KBM-7 (cell line): ENCODE results near the gene EPS8.

Experiments used
- DNase-seq: peaks from one replicate; pipeline ENCODE4 v3.0.0-alpha.2; 2015
- in situ Hi-C: fragments of 300-500 bp; cut with MboI; formaldehyde crosslinking; loops from 2 replicates; pipeline ENCODE4 v1.14.3; 2020; ENCODE audit warnings: low sequenced_read_pairs, low pct_unique_long_range_greater_than_20kb, mixed read lengths

Gene EPS8

DNA sequence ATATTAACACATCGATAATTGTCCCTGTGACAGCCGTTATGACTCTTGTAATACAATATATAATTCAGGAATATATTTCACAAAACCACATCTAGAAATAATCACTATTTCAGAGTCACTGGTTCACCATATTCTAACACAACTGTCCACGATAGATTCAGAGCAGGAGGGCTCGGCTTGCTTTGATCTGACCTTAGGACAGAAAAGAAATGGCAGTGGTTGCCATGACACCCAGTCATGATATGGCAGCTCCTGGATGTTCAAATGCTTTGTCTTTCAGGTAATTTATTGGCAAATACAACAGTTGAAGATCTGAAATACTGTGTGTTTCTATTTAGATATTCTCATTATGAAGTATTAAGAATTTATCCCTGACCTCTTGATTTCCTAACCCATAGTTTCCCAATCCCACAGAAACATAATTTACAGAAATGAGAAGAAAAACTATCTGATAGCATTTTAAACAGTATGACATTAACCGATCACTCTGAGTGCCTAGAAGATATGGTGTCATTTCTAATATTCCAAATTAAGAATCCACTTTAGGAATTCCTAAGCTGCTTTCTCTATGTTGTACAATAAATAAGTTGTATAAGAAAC, 116.4 kb downstream of the EPS8 start:
- in situ Hi-C loops = no loop called here
- no peak for DNase-seq

DNA sequence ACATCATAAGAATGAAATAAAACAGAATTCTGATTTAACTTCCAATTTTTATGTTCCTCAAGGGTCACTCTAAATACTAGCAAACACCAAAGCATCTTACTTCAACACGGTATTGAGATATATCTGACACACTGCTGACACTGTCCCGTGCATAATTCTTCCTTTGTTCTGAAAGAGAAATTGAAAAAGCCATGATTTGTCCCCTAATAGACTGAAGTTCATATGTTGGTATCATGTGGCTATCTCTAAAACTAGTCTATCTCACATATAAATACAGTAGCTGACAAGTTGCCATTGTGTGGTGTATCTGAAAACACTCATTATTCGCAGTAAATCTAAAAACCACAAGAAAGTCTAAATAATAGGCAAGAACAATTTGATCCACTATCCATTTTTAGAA, 118.4 kb downstream of the EPS8 start:
- DNase-seq = no peak
- in situ Hi-C loops = no loop called here

GRCh38 chr12:15669256-15669948, 119.8 kb downstream of the EPS8 start:
- in situ Hi-C loops = no loop called here
- DNase-seq = no peak

DNA sequence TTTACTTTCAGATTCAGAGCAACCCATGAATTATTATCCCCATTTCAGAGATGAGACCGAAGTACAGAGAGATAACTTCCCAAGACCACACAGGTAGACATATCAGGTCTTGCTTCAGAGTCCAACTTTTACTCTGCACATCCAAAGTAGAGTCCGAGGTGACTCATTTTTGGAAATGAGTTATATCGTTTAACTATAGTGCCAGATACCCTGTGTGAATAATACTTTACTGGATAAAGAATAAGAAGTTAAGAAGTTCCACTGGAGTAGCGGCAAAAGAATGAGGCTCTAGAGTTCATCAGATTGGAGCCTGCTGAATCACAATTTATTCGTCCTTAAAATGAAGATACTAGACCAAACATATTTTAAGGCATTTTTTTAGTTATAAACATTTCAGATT, 124.7 kb downstream of the EPS8 start:
- DNase-seq = no peak
- in situ Hi-C loops = no loop called here

DNA sequence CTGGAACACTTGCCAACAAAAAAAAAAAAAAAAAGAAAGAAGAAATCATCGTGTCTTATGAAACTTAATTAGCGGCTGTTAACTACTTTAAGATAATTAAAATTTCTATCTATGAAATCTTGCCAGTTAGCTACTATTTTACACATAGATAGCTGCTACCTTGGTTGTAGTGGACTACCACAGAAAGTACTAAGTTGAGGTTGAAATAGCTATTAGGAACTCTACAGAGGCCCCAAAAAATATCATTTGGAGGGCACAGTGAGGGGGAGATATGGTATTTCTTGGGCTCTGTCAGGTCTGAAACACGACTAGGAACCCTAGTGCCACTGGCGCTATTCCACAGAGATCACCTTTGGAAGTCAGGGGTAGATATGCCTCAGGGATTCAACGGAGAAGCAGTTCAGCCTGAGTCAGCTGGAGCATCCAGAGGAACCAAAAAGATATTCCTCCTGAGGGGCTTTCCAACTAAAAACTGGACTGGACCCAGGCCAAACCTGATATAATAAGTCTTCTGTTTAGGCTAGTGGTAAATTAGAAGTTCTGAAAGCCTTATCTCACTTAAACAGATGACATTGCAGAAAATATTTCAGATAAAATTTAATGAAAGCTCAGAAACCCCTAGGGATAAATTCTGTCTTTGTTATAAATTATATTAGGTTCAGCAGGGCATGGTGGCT, 126.1 kb downstream of the EPS8 start:
- no peak for DNase-seq
- in situ Hi-C loops = no loop called here

DNA sequence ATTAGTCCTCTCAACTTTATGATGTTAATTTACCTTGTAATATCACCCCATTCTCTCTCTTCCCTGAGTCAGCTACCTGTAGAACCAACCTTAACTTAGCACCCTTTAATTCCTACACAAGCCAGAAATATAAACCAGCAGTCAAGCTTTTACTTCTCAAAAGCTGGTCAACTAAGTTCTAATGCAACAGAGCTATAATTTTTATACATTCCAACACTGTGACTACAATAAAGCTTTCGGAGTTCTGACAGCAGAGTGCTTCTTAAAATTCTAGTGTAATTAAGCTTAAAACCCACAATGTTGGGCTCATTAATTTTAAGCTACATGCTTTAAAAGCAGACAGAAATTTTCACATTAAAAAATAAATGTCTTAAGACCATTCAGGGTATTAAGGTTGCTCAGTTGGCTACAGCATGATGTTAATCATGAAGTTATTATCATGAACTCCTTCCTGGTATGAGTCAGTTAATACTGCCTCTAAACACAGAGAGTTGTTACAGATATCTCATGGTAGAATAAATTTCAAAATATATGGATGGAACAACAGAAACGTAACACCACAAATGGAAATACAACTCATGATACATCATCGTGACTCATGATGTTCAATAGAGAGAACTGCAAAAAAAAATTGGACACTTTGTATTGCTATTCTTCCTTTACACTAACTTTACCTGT, 126.7 kb downstream of the EPS8 start:
- no peak for DNase-seq
- in situ Hi-C loops = no loop called here

DNA sequence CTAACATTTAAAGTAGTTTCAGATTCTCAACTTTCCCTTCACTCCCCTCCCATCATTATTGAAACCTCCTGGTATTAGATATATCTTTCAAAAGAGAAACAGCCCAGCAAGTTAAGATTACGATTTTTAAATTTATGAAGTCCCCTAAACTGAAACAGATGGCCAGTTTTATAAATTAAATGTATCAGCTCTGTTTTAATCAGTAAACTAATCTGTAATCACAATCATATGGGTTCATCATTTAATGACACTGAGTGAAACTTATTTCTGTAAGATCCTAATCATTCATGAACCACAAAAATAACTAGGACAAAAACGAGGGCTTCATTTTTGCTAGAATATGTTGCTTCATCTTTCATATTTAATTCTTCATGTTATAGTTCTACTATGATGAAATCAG, 137.8 kb downstream of the EPS8 start:
- DNase-seq = no peak
- in situ Hi-C loops = no loop called here

- in situ Hi-C loops = no loop called here
- DNase-seq = peak; percentile 19
Observed at GRCh38 chr12:15650399-15651128, 138.6 kb downstream of the EPS8 start.

- in situ Hi-C loops = no loop called here
Observed at GRCh38 chr12:15649347-15649746, 139.8 kb downstream of the EPS8 start.

GRCh38 chr12:15648558-15648957, 140.6 kb downstream of the EPS8 start:
- DNase-seq = no peak

More at GRCh38 chr12:15649347-15649746, 139.8 kb downstream of the EPS8 start:
- no peak for DNase-seq

DNA sequence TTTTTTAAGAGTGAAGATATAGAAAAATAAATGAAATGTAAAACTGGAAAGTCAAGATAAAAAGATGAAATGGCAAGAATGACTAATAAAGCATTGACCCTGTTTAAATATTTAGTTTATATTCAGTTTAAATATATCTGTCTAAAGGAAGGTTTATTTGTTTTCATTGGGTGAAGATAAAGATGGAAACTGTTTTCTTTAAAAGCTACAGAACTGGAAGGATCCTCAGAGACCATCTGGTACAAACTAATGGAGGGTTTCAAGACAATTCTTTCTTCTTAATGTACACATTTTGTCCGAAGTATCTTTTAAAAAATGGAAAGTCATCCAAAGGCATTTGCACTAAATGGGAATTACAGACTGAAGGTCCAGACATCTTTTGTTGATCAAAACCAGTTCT, 142.6 kb downstream of the EPS8 start:
- DNase-seq = no peak
- in situ Hi-C loops = no loop called here

More at GRCh38 chr12:15648558-15648957, 140.6 kb downstream of the EPS8 start:
- in situ Hi-C loops = no loop called here

- DNase-seq = no peak
- in situ Hi-C loops = no loop called here
Observed at GRCh38 chr12:15644700-15645099, 144.5 kb downstream of the EPS8 start.

DNA sequence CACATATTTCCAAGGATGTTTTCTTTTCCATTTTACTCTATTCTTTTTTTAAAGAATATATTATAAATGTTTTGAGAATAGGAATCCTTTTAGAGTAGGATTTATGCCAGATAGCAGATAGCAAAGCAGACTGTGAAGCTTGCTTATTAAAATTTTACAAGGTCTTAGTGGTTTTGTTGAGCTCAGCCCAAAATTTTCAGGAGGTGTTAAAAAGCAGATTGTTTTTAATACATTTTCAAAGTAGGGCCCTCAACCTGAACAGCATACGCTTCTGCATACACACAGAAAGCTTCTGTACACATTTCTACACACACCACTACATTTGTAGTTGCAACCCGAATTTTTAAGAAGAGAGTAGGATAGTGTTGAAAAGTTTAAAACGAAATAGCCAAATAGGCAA, 151.0 kb downstream of the EPS8 start:
- in situ Hi-C loops = no loop called here
- no peak for DNase-seq

DNA sequence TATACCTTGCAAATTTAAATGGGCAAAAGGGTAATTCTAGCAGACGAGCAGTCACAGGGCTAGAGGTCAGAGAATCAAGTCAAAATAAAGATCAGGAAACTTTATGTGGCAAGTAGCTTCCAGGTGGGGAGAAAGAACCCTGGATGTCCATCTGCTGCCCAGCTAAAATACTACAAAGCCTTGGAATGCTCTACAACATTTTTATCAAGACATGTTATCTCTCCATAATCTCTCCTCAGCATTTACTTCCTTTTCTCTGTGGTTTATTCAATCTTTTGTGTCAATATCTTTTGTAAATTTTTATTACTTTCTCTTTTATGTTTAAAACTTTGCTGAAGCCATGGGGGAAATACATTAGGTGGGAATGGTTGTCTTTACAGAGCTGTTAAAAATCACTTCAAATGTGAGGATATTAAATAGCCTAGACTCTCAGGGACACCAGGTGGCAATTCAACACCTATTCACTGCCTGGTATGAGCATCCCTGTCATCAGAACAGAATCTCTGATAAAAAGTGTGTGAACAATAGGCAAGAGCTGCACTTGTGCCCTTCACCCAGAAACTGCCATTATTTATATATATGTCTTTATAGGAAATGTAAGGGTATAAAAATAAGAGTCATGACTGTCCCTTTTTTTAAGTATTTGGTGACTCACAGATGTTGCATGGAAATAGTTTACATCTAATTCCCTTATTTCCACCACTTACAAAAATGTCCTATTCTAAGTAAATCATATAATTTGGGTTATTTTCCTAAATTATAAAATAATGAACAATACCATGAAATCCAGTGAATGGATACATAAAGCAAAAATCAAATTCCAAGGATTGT, 152.9 kb downstream of the EPS8 start:
- in situ Hi-C loops = no loop called here
- DNase-seq = no peak

GRCh38 chr12:15634010-15634683, 155.0 kb downstream of the EPS8 start:
- in situ Hi-C loops = no loop called here
- no peak for DNase-seq

GRCh38 chr12:15633201-15633600, 156.0 kb downstream of the EPS8 start:
- in situ Hi-C loops = no loop called here
- DNase-seq = no peak

DNA sequence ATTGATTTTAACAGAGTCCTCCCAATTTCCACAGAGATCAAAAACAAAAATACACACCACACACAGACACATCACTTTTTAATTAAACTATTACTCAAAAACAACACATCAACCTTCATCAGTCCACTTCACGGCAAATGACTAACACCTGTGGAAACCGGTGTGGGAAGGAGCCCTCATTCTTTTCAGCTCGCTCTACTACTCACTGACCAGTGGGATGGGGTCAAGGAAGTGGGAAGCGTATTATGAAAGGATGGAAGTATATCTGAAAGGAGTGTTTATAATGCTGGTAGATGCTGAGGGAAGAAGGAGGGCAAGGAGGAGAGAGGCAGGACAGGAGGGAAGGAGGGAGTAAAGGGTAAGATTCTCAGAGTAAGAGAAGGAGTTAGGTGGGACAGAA, 156.5 kb downstream of the EPS8 start:
- in situ Hi-C loops = no loop called here
- no peak for DNase-seq
